PFSK-1 (cell line): Measurements from ENCODE around the gene CACNA2D4.

ENCODE experiments used
- POLR2AphosphoS5 ChIP-seq: IDR thresholded peaks from 2 replicates; pipeline ENCODE4 v1.6.1; 2012; ENCODE audit warnings: low read depth, mild to moderate bottlenecking, control low read depth, low read length, moderate library complexity
- SIN3A ChIP-seq: IDR thresholded peaks from 2 replicates; pipeline ENCODE4 v1.6.1; 2012; ENCODE audit warnings: mild to moderate bottlenecking, low read length, moderate library complexity, borderline replicate concordance; ENCODE audit not compliant: insufficient read depth
- TAF1 ChIP-seq: IDR thresholded peaks from 2 replicates; pipeline ENCODE4 v1.6.1; 2012; ENCODE audit warnings: low read length, control low read depth, borderline replicate concordance; ENCODE audit not compliant: insufficient read depth
- TF ChIP-seq, protein P1 (sequence below), 2 experiments: IDR thresholded peaks; 2 replicates each; pipeline versions ENCODE4 v1.6.1 to v1.8.0; 2011 to 2012; ENCODE audit warnings: low read depth in 2 of 2, low read length in 2 of 2, control low read depth in 1 of 2, inconsistent platforms in 1 of 2, mild to moderate bottlenecking in 1 of 2, moderate library complexity in 1 of 2; ENCODE audit not compliant: insufficient read depth in 1 of 2

DNA sequence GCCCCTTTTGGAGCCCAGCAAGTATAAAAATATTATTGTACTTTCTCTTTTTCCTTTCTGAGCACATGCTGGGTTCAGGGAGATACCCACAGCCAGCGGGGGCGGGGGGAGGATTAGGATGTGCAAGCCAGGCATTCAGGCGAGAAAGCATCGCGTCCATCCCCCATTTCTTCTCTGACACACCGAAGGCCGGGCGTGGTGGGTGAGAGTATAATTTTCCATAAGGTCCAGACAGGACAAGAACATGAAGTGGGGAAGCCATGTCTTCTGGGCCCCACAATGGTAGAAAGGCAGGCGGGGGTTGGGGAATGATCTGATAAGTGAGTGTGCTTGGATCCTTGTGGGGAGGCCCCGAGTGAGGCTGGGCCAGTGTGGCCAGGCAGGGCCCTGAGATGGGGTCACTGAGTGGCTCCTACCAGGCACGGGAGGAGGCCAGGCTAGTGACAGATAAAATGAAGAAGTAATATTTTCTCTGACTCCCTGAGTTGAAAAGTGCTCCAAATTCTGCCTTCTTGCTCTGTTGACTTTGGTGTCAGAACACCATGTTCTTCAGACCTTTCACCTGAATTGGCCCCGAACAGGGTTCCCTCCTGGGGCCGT, 108.8 kb downstream of the CACNA2D4 start:
- TF ChIP-seq TAF1 (no peak), SIN3A (no peak), POLR2AphosphoS5 (no peak)
- TF ChIP-seq, protein P1, sequence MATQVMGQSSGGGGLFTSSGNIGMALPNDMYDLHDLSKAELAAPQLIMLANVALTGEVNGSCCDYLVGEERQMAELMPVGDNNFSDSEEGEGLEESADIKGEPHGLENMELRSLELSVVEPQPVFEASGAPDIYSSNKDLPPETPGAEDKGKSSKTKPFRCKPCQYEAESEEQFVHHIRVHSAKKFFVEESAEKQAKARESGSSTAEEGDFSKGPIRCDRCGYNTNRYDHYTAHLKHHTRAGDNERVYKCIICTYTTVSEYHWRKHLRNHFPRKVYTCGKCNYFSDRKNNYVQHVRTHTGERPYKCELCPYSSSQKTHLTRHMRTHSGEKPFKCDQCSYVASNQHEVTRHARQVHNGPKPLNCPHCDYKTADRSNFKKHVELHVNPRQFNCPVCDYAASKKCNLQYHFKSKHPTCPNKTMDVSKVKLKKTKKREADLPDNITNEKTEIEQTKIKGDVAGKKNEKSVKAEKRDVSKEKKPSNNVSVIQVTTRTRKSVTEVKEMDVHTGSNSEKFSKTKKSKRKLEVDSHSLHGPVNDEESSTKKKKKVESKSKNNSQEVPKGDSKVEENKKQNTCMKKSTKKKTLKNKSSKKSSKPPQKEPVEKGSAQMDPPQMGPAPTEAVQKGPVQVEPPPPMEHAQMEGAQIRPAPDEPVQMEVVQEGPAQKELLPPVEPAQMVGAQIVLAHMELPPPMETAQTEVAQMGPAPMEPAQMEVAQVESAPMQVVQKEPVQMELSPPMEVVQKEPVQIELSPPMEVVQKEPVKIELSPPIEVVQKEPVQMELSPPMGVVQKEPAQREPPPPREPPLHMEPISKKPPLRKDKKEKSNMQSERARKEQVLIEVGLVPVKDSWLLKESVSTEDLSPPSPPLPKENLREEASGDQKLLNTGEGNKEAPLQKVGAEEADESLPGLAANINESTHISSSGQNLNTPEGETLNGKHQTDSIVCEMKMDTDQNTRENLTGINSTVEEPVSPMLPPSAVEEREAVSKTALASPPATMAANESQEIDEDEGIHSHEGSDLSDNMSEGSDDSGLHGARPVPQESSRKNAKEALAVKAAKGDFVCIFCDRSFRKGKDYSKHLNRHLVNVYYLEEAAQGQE (IDR thresholded peaks at IDR 0.05; ENCODE audit: insufficient read depth in 1 of 2, low read depth in 2 of 2, low read length in 2 of 2) = no peak
